GM19238 (cell line): ENCODE results near the gene CHST9.
"Not testable (repeated sequence)": the region's sequence is repeated elsewhere in the genome, so short reads cannot be mapped to it uniquely, and the experiment has no call there.

ENCODE experiments used
- DNase-seq: peaks from one replicate; pipeline ENCODE4 v3.0.0; 2011; ENCODE audit warnings: low spot score; ENCODE audit not compliant: insufficient read length

CHST9 gene

DNA sequence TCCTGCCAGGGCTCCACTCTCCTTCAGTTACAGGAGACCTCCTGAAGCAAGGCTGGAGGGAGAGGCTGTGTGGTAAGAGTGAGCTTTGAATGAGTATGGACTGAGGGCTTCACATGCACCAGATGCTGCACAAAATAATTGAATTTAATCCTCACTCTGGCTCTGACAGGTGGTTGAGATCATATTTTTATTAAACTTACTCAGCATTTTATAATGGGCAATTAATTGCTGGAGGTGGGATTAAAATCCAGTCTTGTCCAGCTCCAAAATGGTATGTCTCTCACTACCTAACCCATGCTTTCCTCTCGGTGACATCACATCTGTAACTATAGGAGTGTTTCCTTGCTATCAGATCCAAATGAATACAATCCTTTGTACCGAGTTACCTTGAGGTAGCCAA, 253.4 kb downstream of the CHST9 start:
- DNase-seq = no peak

DNA sequence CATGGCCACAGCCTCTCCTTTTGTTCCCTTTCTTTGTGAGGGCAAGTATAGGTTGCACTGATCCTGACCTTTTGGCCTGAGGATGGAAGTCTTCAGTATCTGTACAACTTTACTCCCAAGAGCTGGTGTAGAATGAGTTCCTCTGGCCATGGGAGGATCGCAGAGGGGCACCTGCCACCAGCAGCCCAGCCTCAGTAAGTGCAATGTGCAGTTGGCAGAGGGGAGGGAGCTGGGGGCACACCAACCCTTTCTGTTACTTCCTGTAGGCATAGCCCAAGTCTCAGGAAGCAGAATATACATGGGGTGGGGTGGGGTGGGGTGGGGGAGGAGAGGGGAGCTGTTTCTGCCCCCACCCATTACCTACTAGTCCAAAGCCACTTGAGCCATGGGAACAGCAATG, 254.5 kb downstream of the CHST9 start:
- DNase-seq = no peak

DNA sequence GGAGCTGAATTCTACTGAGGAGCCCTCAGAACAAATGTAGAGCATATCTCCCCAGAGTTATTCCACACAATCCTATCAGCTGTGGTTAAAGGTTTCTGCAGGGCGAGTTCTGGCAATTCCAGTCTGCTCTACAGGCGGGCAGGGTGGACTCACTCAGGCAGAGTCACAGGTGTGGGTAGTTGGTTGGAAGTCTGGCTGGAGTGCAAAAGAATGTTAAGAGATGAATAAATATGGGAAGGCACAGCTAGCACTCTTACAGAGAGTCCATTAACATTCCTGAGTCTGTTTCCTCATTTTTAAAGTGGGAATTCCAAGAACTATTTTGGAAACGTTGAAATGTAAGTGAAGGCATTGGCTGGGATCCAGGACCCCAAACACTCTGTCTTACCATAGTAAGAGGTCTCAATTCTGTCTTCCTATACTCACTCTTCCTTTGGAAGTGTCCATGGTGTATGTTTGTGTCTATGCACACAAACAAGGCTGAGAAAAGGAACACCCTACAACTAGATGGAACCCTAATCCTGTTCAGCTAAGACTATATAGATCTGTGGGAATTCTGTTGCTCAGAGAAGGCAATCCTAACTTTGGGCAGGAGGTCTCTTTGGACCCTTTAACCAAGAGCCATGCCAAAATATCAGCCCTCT, 256.3 kb downstream of the CHST9 start:
- DNase-seq = no peak

DNA sequence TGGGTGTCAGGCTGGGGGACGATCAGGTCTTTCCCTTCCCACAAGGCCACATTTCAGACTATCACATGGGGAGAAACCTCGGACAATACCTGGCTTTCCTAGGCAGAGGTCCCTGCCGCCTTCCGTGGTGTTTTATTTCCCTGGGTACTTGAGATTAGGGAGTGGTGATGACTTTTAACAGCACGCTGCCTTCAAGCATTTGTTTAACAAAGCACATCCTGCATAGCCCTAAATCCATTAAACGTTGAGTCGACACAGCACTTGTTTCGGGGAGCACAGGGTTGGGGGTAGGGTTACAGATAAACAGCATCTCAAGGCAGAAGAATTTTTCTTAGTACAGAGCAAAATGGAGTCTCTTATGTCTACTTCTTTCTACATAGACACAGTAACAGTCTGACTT, 257.3 kb downstream of the CHST9 start:
- not testable (repeated sequence) for DNase-seq

DNA sequence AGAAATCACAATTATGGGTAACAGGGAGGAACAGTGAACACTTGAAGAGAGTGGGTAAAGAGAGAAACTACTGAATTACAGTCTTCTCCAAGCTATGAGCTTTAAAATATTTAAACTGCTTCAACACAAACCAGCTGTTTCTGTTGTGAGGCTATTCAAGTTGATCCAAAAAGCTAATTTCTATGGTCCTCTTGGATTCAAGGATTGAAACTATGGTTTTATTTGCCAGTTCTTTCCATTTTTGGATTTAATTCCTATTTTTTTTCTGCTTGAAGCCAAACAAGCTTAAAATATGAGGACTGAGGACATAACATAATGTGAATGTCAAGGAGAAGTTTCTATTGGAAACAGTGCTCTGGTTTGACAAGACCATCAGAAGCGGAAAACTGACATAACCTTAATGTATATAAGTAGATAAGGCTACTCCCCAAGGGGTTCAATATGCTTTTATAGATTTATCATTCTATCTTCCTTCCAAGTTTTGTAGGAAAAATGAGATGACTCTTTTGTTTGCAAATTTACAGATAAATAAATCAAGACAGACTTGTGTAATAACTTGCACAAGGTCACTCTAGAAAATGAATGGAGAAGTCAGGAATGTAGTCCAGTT, 258.9 kb downstream of the CHST9 start:
- no peak for DNase-seq

DNA sequence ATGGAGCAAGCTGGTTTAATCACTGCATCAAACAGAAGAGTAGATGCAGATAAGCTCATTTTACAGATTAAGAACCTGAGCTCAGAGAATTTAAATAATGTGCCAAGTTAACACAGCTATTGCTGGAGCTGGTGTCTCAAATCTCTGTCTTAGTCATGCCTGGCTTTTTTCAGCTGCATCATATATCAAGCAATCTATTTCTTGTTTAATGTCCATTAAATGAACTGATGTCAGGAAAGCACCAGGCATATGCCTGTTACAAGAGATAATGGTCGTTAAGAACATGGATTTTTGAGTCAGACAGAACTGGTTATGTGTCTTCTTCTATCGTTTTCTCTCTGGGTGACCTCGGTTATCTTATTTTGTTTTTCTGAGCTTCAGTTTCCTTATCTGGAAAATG, 259.8 kb downstream of the CHST9 start:
- DNase-seq = no peak

DNA sequence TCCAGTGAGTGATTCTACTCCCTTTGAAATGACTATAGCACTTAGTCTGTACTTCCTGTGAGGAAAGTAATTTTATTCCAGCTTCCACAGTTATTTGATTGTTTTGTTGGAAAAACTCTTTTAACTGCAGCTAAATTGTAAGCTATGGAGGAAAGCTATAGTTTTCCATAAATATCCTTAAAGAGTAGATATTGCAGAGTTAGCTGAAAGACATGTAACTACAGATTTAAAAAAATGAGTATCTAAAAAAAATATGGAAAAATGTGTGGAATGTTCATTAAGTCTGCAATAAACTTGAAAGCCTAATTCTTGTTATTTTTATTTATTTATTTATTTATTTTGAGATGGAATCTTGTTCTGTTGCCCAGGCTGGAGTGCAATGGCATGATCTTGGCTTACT, 262.8 kb downstream of the CHST9 start:
- DNase-seq = no peak

DNA sequence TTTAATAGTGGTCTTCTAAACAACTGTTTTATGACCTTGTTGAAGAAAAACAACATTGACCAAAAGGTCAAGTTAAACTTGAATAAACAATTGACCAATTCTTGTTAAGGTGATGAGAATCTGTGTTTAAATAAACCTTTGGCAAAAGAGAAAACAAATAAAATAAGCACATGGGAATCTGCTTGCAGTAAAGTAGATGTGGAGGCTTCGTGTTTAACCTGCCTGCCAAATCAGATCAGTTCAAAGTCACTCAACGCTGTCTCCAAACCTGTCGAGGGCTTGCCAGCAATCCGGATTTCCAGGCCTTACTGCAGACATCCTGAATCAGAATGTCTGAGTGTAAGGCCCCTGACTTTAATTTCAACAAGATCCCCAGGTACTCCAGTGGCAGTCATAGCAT, 264.5 kb downstream of the CHST9 start:
- no peak for DNase-seq

DNA sequence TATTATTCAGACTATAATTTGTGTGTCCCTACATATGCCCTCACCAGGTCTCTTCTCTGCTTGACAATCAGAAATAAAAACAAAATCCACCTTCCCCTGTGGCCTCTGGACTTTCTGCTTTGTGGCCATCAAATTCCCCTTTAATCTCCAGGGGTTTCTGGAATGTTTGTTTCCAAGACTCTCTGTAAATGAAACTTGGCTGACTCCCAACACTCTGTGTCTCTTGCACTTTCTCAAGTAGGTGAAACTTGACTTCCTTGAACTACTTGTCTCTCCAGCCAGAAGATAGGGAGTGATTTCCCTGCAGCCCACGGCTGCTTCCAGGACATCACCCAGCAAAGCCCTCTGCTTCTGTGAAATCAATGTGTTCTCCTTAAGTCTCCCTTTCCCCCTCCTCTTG, 265.5 kb downstream of the CHST9 start:
- DNase-seq = no peak

DNA sequence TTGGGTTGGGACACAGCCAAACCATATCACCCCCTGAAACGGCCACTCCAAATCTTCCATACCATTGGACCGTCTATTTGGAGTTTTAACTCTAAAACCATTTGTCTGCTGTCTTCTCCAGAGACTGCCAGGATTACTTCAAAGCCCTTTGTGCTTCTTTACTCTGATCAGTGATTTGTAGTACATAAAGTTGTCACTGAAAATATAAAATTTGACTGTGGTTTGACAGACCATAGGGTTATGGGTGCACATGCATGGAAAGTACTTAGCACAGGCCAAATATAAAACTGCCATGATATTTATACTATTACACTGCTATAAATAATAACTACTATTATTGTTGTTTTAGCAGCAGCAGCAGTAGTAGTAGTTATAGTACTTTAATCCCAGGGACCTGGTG, 265.9 kb downstream of the CHST9 start:
- no peak for DNase-seq

DNA sequence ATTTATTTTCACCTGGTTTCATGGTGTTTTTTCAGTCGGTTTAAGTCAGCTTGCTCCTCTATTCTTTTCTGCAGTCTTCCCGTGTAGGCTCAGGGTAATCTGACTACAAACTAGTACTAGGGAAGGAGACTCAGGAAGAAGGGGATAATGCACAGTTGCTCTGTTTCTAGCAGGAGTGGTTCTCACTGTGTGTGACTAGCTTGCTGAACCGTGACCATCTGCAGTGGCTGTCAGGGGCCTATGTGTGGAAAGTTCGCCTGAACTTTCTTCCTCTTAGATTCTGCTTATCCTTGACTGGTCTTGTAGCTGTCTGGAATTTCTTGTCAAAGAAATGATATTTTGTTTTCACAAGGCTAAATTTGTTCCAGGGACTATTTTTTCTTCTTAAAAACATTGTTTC, 273.3 kb downstream of the CHST9 start:
- no peak for DNase-seq

DNA sequence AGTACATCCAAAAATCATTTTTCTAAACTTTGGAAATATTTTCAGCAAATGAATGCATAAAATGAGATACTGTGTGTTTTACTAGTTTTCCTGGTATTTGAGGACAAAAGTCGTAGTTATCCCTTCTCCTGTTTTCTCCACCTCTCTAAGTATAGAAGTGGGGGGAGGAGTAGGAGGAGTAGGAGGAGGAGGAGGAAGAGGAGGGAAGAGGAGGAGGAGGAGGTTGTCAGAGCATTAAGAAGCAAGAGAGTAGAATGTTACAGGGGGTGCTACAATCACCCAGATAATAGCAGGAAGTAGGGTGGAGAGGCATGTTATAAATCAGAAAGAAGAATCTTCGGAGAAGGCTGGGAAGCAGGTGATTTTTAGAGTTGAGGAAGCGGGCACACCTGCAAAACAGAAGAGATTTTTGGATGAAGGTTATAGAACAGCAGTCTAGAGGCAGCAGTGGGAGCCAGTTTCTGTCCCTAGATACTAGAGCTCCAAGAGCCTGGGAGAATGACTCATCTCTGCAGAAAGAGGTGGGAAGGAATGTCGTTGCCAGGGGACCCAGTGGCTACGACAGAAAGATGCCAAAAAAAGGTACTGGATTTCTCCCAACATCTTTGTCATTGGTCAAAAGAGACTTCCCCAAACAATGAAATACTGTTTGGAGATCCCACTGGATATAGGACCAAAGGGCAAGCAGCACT, 275.4 kb downstream of the CHST9 start:
- DNase-seq = no peak

DNA sequence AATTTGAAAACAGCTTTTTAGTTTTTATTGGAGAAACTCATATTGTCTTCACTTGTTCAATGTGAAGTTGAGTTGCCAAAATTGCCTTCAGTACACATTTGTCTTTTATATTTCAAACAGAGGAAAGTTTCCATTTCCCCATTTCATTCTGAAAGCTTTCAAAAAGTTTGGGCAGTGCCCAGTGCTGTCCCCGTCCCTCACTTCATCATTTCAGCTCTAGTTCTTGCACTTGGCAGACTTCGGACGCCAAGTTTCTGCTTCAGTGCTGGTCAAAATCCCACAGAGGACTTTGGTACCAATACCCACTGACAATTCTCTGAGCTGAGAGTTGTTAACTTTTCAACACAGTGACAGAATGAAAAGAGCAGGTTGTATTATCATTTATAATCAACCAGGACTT, 276.2 kb downstream of the CHST9 start:
- no peak for DNase-seq

DNA sequence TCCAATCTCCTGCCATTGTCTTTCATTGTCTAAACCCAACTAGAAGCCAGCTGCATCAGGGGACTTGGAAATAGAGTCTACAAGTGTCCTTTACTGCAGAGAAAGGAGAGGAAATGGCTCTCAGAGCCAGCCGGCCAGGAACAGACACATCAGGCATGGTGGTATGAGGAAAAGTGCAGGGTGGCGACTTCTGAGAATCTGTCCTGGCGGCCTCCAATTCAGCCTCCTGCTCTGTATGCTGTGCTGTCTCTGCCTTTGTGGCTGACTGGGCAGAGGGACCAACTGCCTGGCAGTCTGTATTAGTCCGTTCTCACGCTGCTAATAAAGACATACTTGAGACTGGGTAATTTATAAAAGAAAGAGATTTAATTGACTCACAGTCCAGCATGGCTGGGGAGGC, 282.8 kb downstream of the CHST9 start:
- DNase-seq = no peak

DNA sequence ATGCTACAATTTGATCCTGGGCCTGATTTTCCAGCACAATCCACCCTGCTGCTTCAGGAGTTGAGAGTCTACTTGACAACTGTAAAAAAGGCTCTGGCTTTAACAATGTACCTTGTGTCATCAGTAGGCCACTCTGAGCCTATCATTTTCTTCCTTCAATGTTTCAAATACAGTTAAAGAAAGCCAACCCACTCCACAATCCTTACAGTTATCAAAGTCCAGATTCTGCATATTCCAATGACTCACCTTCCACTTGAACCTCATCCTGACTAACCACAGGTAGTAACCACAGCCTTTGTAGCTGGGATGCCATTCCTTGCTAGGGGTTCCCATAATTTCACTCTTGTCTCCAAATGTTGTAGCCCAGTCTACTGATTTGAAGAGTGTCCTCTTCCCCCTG, 284.1 kb downstream of the CHST9 start:
- no peak for DNase-seq

DNA sequence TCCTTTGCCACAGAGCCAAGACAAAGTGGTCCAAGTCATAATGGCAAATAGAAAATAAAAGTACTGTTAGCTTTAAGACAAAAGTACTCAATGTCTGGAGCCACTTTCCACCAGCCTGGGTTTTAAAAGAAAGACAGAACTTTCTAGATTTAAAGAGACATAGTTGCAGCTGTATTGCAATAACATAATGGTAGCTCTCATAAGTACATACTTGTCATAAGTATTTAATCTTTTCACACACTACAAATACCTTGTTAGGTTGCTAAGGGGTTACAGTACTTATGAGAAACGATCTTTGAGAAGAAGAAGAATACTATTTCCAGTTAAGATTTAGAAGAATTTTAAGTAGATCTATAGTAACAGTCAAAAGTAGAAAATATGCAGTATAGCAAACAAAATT, 290.7 kb downstream of the CHST9 start:
- DNase-seq = no peak

DNA sequence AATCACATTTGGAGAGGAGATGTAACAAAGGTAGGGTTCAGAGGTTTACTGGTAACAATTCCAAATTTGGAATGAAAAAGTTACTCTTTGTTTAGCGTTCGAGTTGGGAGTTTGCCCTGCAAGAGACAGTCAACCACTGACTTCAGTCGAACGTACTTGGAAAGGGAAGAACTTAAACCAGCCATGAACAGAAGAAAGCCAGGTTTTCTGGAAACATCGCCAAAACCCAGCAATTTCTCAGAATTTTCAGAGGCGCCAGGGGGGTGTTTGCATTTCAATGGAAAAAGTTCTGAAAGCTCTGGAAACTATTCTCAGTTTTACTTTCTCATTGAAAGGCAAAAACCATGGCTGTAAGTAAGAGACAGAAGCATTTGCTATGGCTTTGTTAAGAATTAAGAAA, 291.1 kb downstream of the CHST9 start:
- DNase-seq = no peak

DNA sequence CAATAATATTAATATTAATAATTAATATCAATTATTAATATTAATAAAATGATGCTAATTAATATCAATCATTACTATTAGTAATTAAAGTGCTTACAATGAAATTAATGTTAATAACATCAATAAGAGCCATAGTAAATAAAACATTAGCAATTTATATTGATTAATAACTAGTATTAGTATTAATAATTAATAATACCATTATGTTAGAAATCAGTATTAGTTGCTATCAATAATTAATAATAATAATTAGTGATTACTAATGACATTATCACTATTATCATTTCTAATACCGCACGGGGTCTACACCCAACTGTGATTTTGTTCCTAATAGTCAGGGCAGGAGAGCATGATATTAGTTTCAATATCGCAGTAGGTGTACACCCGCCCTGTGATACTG, 296.8 kb downstream of the CHST9 start:
- DNase-seq = no peak

DNA sequence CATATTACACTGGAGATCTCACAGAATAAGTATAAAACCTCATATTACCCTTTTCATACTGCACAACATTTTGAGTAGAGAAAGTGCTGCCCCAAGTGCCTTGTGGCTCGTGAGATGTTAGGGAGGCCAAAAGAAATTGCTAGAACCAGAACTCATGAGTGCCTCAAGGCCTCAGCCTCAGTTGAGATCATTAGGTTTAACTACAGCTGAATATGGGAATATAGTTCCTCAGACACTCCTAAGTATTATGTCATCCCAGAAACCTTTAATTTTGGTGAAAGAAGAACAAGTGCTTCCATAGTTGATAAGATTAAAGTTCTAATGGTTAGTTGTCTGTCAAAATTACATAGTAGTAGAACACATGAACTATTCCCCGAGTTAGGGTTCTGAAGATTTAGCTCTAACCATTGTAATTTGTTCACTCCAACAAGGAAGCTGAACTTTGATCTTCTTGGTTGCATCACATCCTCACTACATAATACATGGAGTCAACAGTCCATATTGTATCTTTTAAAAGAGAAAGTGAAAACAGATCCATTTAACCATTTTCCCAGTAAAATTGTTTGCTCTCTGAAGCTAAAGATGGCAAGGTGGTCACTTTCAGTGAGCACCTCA, 310.0 kb downstream of the CHST9 start:
- no peak for DNase-seq

DNA sequence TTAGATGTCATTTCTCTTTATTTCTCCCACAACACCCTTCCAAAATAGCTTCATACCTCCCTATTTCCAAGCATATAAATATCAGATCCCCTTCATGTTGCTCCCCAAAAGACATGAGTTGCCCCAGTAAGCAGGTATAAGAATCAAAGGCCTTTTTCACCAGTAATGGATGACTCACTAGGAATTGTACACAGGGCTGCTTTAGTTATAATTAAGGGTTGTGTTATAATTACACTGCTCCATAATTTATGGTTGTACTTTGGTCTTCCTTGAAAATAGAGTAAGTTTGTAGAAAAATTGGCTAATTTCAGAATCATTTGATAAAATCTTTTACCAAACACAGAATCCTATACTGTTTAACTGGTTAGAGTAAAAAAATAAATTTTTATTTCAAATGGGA, 310.8 kb downstream of the CHST9 start:
- no peak for DNase-seq

DNA sequence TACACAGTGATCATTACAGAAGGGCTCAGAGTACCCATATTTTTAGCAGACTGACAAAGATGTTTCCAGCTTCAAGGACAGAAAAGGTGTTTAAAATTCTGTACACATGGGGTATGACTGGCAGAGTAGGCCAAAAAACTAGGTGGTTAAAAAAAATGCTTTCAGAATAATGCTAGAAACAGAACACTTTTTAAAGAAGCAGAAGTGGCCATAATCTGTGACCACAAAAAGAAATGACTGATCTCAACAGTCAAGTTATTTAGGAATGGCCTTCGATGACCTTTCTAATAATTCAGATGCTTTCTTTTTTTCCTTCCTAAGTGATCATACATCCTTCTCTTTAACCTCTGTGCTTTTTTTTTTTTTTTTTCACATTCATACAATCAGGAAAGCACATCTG, 315.5 kb downstream of the CHST9 start:
- DNase-seq = no peak

DNA sequence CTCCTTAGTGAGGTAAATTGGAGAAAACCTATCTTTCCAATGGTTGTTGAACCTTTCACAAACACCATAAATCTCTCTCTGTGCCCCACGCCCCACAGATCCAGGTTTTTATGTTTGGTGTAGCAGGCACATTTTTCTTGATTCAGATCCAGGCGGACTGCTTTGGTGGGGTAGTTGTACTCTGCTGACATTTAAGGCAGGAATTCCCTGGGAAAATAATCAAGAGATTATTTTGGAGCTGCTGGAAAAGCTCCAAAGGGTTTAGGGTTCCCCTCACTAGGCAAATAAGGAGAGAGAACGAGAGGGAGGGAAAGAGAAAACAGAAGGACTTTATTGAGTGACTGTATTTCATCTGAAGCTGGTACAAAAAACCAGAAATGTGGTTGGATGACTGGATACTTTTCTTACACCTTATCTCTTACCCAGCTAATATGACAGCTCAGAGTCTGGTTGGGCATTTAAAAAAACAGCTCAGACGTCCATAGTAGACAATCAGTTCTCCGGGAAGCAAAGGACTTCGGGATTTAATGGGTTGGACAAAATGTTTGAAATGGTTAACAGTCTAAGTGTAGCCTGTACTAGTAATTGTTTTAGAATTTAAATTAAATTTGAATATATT, 316.0 kb downstream of the CHST9 start:
- no peak for DNase-seq
